CD4-positive, alpha-beta T cell treated with Interferon alpha-2 for 1 hour (primary cell): ENCODE measurements around the gene TRIP10.
"Not testable (repeated sequence)": the region's sequence is repeated elsewhere in the genome, so short reads cannot be mapped to it uniquely, and the experiment has no call there.

Source experiments
- DNase-seq, 2 donors: peaks; one replicate each; pipeline ENCODE4 v3.0.0-alpha.2; 2020 to 2022

Gene TRIP10, protein sequence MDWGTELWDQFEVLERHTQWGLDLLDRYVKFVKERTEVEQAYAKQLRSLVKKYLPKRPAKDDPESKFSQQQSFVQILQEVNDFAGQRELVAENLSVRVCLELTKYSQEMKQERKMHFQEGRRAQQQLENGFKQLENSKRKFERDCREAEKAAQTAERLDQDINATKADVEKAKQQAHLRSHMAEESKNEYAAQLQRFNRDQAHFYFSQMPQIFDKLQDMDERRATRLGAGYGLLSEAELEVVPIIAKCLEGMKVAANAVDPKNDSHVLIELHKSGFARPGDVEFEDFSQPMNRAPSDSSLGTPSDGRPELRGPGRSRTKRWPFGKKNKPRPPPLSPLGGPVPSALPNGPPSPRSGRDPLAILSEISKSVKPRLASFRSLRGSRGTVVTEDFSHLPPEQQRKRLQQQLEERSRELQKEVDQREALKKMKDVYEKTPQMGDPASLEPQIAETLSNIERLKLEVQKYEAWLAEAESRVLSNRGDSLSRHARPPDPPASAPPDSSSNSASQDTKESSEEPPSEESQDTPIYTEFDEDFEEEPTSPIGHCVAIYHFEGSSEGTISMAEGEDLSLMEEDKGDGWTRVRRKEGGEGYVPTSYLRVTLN

GRCh38 chr19:6739390-6739882 is at the start of gene TRIP10:
Gene TRIP10 (plus strand): TSS chr19:6739680. CDS start chr19:6739762, 82 bp downstream.
- DNase-seq: peak; percentile 83 to 90

DNA sequence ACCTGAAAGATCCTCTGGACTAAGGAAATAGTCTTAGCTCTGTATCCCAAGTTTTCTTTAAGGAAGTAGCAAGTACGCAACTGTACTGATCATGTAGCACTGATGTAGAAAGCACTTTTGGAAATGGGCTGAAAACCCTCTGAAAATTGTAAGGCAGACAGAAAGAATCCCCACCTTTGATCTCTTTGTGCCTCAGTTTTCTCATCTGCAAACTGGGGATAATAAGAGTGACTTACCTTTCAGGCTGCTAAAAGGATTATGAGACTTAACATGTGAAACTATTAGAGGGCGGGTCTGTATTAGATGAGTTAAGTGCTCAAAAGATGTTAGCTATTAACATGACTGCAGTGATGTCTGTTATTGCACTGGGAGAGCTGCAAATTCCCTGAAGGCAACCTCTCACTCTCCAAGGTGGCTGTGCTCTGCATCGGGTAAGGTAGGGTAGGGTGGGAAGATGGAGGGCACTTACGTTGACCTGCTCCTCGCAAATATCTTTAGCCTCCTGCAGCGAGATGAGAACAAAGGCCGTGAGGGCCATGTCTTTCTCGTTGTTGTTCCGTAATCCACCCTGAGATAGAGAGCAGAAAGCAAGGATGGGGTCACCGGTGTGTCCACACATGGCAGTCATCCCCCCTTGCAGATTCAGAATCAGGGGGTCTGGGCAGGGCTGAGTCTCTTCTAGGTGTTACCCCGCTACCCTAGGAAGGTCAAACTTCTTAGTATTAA is 49.2 kb upstream of the TRIP10 start:
- DNase-seq: no peak

DNA sequence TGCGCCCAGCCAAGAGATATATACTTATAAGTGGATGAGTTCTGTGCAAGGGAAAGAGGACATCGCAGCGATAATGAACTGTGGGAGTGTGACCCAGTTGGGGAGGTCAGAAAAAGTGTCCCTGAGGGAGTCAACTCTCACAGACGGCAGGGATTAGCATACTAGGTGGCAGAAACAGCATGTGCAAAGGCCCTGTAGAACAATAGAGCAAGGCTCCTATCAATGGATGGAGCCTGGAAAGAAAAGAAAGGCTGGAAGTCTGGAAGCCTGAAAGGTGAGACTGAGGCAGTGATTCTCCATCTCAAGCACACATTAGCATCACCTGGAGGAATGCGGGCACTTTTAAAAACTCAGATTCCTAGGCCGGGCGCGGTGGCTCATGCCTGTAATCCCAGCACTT is 48.1 kb upstream of the TRIP10 start:
- DNase-seq: no peak

DNA sequence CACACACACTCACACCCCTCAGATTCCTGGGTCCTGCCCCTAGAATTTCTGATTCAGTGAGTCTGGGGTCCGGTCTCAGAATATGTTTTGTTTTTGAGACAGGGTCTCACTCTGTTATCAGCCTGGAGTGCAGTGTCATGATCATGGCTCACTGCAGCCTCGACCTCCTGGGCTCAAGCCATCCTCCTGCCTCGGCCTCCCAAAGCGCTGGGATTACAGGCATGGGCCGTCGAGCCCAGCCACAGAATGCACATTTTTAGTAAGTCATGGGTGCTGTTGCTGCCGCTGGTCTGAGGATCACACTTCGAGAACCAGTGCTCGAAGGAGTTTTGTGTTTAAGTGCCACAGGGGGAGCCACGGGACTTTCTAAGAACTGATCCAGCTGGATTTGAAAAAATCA is 47.5 kb upstream of the TRIP10 start:
- DNase-seq: no peak

DNA sequence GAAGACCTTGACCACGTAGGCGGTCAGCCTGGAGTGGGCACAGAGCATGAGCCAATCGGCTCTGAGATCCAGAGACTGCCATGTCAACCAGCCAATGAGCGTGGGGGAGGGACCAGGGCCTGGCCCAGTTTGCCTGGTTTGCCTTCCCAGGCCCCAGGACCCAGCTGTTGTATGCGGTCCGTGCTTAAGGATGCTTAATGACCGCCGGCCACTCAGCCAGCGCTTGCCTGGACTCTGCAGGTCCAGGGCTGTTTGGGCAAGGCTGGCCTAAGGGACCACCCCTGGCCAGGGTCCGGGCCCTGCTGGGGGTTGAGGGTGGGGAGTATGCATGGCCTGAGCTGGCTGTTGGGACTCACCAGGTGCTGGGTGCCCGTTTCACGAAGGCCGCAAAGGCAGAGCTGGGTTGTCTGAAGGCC is 46.4 kb upstream of the TRIP10 start:
- DNase-seq: no peak

- DNase-seq: no peak
These were observed 45.8 kb upstream of the TRIP10 start for GRCh38 chr19:6693681-6694080.

DNA sequence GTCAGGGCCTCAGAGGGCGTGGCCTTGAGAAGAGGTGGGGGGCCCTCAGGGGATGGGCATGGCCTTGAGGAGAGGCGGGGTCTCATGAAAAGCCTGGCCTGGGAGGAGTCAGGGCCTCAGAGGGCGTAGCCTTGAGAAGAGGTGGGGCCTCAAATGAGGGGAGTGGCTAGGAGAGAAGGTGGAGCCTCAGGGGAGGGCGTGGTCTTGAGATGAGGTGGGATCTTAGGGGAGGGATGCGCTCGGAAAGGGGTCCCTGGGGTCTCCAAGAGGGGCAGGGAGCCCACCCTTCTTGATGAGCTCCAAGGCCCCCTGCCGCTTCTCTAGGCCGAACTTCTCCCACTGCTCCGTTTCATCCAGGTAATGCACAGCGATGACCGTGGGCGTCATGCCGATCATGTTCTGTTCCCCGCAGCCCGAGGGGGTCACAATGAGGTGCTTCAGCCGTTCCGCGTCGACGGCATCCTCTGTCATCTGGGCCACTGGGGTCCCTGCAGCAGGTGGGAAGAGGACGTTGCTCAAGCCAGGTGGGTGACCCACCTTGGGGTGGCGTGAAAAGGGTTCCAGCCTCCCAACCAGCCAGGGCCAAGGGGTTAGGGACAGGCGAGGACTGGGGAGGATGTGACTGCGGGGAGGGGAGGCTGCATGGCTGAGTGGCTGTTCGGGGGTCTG is 45.2 kb upstream of the TRIP10 start:
- DNase-seq: no peak

GRCh38 chr19:6696239-6696820 is 43.1 kb upstream of the TRIP10 start:
- no peak for DNase-seq

DNA sequence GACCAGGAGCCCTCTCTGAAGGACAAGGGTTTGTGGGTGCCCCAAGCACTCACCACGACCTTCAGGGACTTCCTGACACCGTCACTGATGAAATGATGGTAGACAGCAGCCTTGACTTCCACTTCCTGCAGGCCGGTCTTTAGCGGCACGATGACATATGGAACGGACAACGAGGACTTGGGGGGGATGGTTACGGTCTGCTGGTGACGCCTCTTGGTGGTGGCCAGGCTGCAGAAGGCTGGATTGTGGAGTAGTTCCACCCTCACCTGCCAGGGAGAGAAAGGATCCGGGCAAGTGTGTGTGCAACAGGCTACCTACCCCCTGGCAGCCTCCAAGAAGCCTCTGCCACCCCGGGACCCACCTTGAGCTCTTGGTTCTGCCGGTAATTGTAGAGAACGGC is 42.2 kb upstream of the TRIP10 start:
- no peak for DNase-seq

DNA sequence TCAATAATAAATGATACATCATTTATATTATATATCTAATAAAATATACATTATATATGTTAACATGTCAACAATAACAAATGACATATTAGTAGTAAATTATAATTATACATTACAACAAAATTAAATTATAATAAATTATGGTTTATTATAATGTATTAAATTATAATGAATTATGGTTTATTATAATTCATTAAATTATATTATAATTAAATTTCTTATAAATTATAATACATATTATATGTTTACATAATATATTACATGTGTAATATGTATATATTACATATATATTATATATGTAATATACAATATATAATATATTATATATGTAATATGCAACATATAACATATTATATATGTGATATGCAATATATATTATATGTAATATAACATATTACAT is 39.5 kb upstream of the TRIP10 start:
- no peak for DNase-seq

DNA sequence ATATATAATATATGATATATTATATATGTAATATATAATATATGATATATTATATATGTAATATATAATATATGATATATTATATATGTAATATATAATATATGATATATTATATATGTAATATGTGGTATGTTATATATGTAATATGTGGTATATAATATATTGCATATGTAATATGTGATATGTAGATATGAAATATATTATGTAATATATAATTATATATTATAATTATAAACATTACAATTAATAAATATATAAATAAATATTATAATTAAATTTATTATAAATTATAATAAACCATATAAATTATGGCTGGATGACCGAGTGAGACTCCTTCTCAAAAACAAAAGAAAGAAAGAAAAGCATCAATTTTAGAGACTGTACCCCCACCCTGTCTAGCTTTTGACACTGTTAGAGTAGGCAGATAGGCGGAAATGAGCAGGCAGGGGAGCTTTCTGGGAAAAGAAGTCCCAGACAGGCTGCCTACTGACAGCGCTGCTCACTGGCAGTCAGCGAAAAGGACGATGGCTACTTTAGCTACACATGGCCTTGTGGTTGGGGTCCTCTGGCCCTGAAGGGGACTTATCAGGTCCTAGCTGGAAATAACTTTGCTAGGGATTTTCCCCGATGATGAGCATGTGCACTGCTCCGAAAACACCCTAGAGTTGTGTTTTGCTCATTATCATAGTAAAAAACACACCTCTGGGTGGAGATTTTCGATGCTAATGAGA is 38.7 kb upstream of the TRIP10 start:
- no peak for DNase-seq

DNA sequence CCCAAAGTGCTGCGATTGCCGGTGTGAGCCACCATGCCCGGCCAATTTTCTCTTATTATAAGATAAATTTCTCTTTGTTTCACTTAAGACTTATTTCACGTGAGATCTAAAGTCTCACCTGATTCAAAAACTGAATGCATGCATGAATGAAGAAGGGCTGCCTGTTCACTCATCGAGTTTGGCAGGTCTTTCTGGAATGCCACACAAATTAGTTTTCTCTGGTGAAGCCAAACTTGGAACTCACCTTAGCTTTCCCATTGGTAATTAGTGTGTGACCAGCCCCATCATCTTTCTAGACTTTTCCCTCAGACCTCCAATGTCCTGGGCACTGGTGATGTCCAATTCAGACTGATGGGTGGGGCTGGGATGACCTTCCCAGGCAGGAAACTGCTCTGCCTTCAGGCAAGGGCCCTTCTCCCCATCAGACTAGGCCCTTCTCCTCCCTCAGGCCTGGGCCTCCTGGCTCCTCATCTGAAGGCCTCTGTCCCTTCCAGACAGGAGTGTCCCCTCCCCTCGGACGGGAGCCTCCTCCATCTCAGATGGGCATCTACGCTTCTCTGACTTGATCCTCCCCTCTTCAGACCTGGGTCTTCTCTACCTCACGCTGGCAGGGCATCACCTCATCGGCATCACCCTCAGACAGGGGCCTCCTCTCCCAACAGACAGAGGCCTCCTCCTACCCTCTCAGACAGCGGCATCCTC is 33.4 kb upstream of the TRIP10 start:
- no peak for DNase-seq

- no peak for DNase-seq
These were observed 32.9 kb upstream of the TRIP10 start for GRCh38 chr19:6706633-6706958.

DNA sequence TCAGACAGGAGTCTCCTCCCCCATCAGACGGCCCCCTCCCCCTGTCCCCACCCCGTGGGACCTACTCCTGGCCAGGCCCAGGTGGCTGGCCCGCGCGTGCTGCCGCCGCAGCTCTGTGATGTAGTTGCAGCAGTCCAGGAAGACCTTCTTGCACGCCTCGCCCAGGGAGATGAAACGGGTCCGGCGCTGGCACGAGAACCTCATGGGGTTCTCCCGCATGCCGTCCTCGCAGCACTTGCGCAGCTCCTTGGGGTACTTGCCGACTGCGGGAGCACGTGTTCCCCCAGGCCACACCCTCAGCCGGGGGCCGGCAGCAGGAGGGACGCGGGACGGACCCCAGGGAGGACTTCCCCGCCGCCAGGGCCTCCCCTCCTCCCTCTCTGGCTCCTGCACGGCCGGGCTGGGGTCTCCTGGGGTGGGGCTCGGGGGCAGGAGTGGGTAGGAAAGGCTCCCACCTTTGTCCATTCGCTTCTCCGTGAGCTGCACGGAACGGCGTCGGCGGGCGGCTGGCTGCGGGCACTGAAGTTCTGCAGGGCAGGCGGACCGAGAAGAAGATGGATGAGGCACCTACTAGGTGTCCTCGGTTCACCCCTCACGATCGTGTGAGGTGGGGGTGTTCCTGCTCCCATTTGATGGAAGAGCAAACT is 32.3 kb upstream of the TRIP10 start:
- DNase-seq: no peak

DNA sequence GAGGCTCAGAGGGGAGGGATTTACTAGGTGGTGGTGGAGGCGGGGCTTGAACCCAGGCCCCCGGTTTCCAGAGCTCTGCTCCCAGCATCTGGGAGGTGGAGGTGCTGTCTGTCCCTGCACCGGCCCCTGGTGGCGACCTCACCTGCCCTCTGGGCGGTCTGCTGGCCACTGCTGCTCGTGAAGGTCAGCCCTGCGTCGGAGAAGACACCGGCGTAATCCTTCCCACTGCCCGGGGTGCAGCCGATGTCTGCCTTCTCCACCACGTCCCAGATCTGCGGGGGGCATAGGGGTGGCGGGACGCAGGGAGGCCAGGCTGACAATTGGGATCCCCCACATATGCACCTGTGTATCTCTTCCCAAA is 31.8 kb upstream of the TRIP10 start:
- no peak for DNase-seq

- no peak for DNase-seq
These were observed 31.1 kb upstream of the TRIP10 start for GRCh38 chr19:6708346-6708745.

- not testable (repeated sequence) for DNase-seq
These were observed 30.6 kb upstream of the TRIP10 start for GRCh38 chr19:6708913-6709312.

DNA sequence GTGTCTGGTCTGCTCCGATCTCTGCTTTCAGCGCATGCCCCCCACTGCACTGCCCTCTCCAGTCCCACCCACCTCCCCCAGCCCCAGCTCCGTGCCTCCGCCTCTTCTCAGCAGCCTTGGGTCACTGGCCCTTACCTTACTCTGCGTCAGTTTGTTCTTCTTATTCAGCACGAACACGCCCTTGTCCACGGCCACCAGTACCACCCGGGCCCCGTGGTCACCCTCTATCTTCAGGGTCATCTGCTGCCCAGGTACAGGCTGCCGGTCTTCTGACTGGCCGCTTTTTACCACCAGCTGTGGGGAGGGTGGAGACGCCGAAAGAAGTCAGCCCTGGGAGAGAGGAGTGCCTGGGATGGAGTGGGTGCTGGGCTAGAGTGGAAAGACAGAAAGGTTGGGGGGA is 29.9 kb upstream of the TRIP10 start:
- no peak for DNase-seq

- DNase-seq: peak; percentile 15 to 24
These were observed 29.0 kb upstream of the TRIP10 start for GRCh38 chr19:6710273-6711077.

GRCh38 chr19:6711078-6711361 is 28.5 kb upstream of the TRIP10 start:
- no peak for DNase-seq

- DNase-seq: no peak
These were observed 27.9 kb upstream of the TRIP10 start for GRCh38 chr19:6711605-6712004.
